GF-D8 (cell line): ENCODE results near the gene CCND1.

Experiments used
- DNase-seq: peaks from one replicate; lab custom pipeline; 2025; lab: John Stamatoyannopoulos, UW

CCND1 gene

DNA sequence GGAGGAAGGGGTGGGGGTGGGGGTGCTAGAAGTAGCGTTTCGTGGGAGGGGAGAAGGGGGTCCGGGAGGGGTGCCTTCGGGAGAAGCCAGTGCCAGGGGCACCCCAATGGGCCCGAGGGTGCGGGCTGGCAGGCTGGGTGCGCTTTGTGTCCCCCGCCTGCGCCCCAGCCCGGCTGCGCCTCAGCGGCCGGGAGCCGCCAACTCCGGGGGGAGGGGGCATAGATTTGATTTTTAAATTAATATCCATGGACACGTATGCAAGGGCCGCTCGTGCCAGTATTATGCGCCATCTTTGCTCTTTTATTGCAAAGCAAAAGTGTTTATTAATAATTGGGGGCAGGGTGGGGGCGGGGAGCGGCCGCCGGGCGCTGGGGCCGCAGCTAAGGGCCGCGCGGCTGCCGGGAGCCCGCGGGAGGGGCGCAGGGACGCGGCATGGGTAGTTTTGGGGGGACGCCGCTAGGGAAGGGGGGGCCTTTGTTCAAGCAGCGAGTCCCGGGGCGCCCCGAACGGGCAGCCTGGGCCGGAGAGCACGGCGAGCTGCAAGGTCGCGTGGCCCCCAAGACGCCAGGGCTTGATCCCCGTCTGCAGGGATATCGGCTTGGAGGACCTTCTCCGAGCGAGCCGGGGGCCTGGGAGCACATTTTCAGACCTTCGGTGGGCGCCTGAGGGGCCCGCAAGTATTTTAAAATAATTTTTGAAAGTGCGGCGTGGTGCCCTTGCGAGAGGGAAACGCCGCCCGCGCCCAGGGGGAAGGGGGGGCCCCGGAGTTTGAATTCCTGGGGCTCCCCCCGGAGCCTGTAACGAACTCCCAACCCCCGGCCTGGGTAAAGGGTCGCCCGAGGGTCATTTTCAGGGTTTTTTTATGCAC, 959 bp downstream of the CCND1 start:
- no peak for DNase-seq

DNA sequence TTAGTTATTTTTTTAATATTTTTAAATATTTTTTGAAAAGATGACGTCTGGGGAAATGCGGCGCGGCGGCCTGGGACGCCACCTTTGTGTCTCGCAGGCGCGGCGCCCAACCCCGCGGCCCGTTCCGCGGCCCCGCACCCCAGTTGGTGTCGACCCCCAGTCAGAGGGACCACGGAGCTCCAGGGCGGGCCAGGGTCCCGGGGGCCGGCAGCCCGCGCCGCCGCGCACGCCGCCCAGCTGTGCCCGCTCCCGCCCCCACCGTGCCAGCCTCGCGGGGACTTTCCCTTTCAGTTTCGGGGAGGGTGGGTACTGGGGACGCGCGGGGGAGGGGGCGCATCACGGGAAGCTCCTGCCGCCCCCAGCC, 1.6 kb downstream of the CCND1 start:
- DNase-seq = no peak

DNA sequence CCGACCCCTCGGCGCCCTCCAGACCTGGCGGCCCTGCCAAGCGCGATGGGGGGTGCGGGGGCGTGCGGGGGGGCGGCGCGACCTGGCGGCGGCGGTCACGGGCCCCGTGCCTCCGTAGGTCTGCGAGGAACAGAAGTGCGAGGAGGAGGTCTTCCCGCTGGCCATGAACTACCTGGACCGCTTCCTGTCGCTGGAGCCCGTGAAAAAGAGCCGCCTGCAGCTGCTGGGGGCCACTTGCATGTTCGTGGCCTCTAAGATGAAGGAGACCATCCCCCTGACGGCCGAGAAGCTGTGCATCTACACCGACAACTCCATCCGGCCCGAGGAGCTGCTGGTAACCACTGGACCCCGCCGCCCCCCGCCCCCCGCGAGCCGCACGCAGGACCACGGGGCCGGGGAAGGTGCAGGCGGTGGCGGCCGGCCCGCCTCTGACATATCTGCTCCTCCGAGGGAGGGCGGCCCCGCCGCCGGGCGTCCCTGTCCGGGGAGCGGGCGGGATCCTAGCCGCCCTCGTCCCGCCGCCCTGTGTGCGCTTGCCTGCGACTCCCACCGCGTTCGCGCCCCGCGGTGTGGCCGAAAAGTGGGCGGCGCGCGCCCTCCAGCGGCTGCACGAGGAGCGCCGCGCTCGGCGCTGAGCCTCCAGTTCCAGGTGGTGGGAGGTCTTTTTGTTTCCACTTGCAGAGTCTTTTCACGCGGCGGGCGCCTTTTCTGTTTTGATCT, 2.1 kb downstream of the CCND1 start:
- peak; percentile 21 for DNase-seq

DNA sequence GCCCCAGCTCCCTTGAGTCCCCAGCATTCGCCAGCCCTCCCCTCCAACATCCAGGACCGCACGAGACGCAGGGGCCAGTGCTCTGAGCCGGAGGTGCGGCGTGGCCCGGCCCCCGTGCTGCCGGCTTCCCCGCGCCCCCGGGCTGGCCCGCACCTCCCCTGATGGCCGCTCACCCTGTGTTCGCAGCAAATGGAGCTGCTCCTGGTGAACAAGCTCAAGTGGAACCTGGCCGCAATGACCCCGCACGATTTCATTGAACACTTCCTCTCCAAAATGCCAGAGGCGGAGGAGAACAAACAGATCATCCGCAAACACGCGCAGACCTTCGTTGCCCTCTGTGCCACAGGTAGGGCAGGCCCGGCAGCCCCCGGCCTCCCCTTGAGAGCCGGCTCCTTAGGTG, 2.7 kb downstream of the CCND1 start:
- no peak for DNase-seq

DNA sequence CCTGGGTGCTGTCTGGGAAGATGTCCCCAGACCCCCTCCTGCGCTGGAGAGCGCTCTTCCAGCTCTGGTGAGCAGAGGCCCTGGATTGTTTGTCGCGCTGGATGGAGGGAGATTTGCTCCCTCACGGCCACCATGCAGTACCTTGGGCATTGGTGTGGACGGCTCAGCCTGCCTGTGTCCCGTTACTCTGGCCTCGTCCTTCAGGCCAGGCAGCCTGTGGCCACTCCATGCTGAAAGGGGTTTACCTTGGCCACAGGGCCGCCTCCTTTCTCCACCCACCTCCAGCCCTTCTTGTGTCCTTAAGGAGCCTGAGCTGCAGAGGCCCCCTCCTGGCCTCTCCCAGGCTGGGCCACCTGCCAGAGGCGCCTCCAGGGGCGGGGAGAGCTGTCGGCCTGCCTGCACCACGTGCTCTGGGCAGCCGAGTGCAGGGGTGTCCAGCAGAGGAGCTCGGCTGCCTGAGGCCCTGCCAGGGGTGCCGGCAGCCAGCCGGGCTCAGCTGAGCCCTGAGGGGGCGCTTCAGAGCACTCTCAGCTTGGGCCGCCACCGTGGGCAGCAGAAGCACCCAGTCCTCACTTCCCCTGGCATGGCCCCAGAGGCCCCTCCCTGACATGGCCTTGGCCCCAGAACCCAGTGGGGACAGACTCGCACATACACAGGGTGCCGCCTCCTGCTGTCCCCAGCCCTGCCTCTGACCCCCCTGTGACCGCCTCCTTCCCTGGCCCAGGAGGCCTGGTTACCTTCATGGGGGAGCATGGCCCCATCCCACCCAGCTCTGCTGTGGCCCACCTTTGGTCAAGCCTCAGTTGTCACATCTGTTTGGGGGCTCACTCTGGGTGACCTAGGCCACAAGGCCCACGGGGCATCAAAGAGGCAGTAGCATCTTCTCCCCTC, 3.4 kb downstream of the CCND1 start:
- DNase-seq = no peak

DNA sequence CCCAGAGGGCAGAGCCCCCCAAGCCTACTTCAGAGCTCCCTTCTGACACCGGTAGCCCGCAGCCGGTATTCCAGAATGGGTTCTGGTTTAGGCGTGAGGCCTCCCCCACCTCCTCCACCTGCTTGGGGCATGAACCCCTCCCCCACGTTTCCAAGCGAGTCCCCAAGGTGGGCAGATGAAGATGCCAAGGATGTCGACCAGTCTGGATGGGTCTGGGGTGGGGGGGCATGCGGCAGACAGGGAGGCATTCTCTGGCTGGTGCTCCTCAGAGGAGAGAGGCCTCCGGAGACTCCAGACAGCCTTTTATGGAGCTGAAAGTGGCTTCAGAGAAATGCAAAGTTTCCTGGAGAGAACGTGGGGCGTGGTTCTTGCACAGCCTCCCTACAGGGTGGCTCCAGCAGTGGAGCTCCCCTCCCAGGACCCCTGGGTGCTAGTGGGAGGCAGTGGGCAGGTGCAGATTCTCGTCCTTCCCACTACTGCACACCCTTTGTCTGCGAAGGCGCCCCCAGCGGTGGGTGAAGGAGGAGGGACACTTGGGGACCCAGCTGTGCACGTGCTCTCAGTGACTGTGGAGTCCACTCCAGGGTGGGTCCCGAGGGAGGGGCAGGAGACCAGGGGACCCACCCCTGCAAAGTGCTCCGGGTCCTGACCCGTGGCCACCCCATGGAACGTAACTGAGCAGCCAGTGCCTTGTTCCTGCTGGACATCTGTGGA, 4.2 kb downstream of the CCND1 start:
- no peak for DNase-seq

DNA sequence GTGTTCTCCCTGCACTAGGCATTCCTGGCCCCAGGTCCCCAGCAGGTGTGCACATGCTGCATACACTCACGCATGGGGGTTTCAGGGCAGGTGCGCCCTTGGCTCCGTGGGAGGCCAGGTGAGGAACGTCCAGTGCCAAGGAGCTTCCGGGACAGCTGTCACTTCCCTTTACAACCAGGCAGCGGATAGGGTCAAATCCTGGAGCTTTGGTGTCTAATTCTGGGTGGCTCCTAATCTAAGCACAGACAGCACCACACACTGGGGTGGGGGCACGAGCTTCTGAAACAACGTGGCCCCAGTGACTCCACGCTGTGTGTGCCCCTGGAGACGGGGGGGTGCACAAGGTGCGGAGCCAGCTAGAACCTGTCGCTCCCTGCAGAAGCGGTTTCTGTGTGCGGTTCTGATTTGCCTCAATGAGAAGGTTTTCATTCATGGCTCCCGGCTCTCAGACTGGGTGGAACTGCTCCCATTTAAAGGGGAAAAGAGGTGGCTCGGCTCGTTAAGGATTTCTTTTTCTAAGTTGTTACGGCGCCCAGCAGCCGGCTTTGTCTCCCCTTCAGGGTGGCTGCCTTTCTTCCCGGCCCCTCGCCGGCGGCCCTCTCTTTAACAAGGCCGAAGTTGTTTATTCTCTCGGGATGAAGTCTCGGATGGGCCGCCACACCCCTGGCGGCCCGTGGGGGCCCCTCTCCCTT, 5.0 kb downstream of the CCND1 start:
- DNase-seq = no peak

DNA sequence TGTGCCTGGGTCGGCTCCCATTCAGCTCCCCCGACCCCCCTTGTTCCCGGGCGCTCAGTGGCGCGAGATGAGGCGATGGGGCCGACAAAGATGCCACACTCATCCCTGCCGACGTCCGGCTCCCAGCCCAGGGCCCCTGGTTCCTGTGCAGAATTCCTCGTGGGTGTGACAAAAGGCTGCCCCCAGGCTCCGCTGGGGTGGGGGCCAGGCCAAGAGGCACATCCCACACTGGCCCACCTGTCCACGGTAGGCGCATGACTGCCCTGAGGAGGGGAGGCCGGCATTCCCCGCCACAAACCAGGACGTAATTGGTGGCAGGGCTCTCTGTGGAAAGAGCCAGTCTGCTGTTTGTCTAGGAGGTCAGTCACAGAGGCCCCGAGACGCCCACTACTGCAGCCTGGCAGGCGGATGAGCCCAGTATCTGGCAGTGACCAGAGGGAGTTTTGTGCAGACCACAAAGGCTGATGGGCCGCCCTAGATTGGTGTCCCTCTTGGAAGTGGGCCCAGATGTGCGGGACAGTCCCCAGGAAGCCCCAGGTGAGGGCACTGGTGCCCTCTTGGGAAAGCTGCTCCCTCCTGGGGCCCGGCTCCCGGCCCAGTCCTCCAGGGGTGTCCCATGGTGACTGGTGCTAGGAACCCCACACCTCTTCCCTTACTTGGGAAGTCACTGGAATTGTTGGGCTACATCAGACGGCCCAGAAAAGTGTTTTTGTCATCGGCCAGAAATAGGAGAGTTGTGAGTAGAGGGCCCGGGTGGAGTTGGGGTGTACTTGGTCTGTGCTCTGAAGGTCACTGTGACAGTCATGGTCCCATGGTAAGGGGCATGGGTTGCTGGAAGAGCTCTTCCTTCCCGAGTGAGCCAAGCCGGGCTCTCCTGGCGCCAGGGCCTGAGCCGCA, 5.8 kb downstream of the CCND1 start:
- DNase-seq = no peak

DNA sequence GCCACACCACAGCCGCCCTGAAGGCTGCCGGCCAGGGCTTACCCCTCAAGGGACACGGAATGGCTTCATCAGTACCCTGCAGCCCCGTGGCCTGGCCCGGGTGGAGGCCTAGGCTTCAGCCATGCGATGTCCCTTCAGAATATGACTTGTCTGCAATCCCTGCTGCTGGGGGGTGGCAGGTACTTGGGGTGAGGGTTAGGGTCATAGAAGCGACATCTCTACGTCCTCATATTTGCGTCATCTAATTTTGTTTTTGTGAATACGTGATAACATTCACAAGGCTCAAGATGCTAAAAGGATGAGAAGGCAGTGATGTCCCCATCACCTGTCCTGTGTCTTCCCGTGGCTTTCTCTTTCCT, 6.4 kb downstream of the CCND1 start:
- DNase-seq = no peak

DNA sequence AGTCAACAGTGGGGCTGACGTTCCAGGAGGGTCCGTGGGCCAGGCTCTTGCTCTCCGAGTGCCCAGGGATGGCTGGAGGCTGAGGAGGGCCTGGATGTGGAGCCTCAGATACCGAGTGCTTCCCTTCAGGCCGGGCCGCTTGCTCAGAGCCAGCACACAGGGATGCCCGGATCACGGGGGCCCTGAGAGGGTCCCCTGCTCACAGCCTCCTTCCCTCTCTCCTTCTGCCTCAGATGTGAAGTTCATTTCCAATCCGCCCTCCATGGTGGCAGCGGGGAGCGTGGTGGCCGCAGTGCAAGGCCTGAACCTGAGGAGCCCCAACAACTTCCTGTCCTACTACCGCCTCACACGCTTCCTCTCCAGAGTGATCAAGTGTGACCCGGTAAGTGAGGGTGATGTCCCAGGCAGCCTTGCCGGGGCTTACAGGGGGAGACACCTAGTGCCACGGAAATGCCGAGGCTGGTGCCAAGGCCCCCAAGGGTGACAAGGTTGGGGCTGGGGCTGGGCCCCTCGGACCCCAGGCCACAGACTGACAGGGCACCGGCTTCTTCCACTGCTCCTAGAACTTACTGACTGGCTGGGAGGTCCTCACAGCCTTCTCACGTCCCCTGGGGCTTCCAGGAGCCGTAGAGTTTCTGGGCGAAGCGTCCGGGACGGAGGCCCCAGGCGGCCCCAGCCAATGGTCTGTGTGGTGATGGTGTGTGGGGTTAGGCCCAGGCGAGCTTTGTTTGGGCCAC, 7.0 kb downstream of the CCND1 start:
- DNase-seq = no peak

DNA sequence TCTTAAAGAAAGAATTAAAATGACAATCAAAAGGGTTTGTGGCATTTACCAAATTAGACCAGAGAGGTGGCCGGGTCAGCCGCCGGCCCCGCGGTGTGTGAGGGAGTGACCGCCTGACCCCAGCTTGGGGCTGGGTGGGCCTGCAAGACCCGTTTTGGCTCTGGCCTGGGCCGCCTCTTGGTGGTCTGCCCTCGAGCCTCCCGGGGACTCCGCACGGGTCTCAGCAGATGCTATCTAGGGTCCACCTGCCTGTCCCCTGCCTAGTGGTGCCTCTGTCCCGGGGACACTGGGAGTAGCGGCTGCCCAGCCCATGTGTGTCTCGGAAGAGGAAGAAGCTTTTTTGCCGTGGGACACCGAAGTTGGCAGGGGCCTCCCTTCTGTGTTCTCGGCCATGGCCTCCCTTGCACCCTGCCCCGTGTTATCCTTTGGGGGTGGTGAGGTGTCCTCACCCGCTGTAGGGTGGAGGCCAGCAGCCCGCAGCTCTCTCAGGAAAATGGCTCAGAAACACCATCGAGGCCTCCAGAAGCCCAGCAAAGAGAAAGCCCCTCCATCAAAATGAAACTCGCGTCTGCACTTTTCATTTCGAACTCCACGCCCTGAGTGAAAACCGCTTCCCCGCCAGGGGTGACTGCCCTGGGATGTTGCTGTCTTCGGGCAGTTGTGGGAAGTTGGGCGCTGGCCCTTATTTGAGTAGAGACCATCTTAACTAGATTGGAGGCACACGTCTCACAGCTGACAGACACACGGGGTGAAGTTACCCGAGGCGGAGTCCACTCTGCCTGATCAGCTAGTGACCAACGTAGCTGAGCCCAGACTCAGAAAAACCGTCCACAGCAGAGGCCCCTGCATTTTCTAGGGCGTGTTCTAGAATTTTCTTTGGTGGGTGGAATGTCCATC, 8.0 kb downstream of the CCND1 start:
- no peak for DNase-seq

DNA sequence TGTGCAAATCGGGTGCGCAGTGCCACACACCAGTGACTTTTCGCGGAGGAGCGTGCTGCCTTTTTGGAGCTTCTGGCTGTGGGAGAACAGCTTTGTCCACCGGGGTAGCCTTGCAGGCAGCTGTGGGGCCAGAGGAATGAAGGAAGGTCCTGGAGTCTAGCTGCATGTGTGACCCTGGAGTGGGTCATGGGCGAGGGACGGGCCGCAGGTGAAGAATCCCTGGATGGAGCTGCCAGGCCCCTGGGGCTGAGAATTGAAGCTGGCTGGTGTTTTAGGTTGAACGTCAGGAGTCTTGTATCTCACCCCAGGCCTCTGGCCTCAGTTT, 8.6 kb downstream of the CCND1 start:
- DNase-seq = no peak

DNA sequence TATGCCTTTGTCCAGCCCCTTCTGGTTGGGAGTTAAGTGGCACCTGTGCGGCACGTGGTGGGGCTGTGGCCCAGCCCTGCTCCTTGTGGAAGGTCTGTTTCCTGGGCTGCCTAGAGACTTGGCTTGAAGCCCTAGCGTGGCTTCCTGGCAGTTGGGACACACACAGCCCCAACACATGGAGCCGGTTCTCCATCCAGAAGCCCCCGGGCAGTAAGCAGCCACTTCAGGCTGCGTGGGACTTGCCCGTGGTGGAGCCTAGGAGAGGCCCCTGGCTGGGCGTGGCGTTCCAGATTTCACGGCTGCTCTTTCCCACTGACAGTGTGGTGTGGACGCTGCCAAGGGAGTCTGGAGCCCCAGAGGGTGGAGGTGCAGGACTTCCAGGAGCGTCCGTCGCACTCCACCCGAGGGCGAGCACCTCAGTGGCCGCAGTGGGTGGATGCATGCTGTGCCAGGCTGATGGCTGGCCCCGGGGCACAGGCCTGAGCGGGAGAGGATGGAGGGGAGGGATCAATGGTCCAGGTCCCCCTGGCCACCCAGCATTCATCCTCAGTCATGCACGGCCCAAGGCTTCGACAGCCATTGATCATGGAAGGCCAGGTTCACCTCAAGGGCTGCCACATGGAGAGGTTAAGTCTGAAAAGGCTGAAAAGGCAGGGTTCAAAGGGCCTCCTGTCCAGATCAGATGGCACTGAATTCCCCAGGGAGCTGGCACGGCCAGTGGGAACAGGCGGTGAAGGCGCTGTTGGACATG, 9.3 kb downstream of the CCND1 start:
- no peak for DNase-seq

DNA sequence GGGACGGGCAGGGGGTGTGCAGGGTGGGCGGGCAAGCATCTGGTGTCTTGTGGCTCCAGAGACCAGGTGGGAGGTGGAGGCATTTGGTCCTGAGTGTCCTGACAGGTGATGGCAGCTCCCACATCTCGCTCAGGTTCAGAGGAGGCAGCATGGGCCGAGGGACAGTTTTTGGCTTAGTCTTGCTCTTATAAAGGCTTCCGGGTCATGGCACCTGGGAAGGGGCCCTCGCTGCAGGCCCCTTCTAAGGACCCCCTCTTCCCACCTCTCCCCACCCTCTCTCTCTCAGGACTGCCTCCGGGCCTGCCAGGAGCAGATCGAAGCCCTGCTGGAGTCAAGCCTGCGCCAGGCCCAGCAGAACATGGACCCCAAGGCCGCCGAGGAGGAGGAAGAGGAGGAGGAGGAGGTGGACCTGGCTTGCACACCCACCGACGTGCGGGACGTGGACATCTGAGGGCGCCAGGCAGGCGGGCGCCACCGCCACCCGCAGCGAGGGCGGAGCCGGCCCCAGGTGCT, 9.9 kb downstream of the CCND1 start:
- no peak for DNase-seq

DNA sequence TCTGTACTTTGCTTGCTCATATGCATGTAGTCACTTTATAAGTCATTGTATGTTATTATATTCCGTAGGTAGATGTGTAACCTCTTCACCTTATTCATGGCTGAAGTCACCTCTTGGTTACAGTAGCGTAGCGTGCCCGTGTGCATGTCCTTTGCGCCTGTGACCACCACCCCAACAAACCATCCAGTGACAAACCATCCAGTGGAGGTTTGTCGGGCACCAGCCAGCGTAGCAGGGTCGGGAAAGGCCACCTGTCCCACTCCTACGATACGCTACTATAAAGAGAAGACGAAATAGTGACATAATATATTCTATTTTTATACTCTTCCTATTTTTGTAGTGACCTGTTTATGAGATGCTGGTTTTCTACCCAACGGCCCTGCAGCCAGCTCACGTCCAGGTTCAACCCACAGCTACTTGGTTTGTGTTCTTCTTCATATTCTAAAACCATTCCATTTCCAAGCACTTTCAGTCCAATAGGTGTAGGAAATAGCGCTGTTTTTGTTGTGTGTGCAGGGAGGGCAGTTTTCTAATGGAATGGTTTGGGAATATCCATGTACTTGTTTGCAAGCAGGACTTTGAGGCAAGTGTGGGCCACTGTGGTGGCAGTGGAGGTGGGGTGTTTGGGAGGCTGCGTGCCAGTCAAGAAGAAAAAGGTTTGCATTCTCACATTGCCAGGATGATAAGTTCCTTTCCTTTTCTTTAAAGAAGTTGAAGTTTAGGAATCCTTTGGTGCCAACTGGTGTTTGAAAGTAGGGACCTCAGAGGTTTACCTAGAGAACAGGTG, 11.1 kb downstream of the CCND1 start:
- no peak for DNase-seq

DNA sequence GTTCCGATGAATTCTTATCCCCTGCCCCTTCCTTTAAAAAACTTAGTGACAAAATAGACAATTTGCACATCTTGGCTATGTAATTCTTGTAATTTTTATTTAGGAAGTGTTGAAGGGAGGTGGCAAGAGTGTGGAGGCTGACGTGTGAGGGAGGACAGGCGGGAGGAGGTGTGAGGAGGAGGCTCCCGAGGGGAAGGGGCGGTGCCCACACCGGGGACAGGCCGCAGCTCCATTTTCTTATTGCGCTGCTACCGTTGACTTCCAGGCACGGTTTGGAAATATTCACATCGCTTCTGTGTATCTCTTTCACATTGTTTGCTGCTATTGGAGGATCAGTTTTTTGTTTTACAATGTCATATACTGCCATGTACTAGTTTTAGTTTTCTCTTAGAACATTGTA, 12.0 kb downstream of the CCND1 start:
- no peak for DNase-seq

DNA sequence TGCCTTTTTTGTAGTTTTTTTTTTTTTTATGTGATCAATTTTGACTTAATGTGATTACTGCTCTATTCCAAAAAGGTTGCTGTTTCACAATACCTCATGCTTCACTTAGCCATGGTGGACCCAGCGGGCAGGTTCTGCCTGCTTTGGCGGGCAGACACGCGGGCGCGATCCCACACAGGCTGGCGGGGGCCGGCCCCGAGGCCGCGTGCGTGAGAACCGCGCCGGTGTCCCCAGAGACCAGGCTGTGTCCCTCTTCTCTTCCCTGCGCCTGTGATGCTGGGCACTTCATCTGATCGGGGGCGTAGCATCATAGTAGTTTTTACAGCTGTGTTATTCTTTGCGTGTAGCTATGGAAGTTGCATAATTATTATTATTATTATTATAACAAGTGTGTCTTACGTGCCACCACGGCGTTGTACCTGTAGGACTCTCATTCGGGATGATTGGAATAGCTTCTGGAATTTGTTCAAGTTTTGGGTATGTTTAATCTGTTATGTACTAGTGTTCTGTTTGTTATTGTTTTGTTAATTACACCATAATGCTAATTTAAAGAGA, 12.5 kb downstream of the CCND1 start:
- DNase-seq = no peak
